Activated B cell treated with CpG ODN at 0.5 μM for 24 hours (primary cell): ENCODE measurements around the gene ADAMTSL1. TPM values are rescaled to one million over a fixed set of nuclear protein-coding genes. Genes with fewer than 3 reads are reported as not detected.

Source experiments
- ATAC-seq: fragments of 200-7000 bp; cut with Tn5 transposase; one replicate; pipeline ENCODE4 v1.10.0; 2021; ENCODE audit warnings: low read depth, mild to moderate bottlenecking, moderate library complexity
- CTCF ChIA-PET: fragments of 350-600 bp; sonication (Branson Sonifier 250); formaldehyde crosslinking; loops from one replicate; lab custom pipeline; 2021; ENCODE audit warnings: antibody characterized with exemption; lab: Charles Lee
- POLR2A ChIA-PET: fragments of 350-600 bp; sonication (Branson Sonifier 250); formaldehyde crosslinking; loops from one replicate; lab custom pipeline; 2021; ENCODE audit warnings: antibody characterized with exemption; lab: Charles Lee
- DNase-seq: peaks from one replicate; pipeline ENCODE4 v3.0.0; 2022
- H3K27ac Mint-ChIP-seq: one replicate; pipeline ENCODE4 v1.8.0; 2020; ENCODE audit warnings: mixed read lengths
- H3K27me3 Mint-ChIP-seq: one replicate; pipeline ENCODE4 v1.8.0; 2021; ENCODE audit warnings: mixed read lengths
- H3K36me3 Mint-ChIP-seq: one replicate; pipeline ENCODE4 v1.8.0; 2021; ENCODE audit warnings: low read depth, mixed read lengths
- H3K4me1 Mint-ChIP-seq: one replicate; pipeline ENCODE4 v1.8.0; 2021; ENCODE audit warnings: mixed read lengths
- H3K4me3 Mint-ChIP-seq: one replicate; pipeline ENCODE4 v1.8.0; 2020; ENCODE audit warnings: mild to moderate bottlenecking, mixed read lengths
- H3K9me3 Mint-ChIP-seq: one replicate; pipeline ENCODE4 v1.8.0; 2020; ENCODE audit warnings: mixed read lengths
- intact Hi-C: fragments of 100-400 bp; cut with micrococcal nuclease; formaldehyde crosslinking; loops from one replicate; pipeline ENCODE4 v1.15.1; 2024
- total RNA-seq: library from RNA; stranded (reverse); gene quantifications from 2 replicates; pipeline ENCODE4 v1.2.3, GENCODE V29; 2022
- TF ChIP-seq, protein P1 (sequence below): fragments of 200-600 bp; IDR thresholded peaks from one replicate; pipeline ENCODE4 v1.8.0; 2022; ENCODE audit warnings: antibody characterized with exemption, mild to moderate bottlenecking

ADAMTSL1 gene
- total RNA-seq, 1 donor from 2014 or later = not detected

DNA sequence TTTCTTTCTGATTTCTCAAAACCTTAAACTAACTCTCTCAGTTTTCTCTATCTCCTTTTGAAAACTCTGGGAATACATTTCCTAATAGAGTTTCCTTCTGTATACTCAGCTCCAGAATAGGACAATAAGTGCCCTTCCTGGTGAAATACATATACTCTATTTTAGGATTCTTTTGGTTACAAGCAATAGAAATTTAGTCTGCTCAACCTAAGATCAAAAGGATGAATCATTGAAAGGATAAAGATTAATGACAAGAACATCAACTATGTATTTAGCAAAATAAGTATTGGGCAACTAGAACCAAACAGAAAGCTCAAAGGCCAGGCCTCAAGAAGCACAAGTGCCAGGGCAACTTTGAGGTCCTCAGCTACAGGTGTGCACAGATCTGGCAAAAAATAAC is 127.1 kb downstream of the ADAMTSL1 start:
- Mint-ChIP-seq H3K9me3 (no peaks in the 10 kb centered on the region), H3K4me1 (no peaks in the 10 kb centered on the region), H3K27me3 (no peaks in the 10 kb centered on the region), H3K4me3 (no peak overlapping the region), H3K36me3 (no peaks in the 10 kb centered on the region), H3K27ac (no peak overlapping the region)
- DNase-seq (no peak), ATAC-seq (no peak)
- intact Hi-C loops = no loop called here
- TF ChIP-seq, protein P1, sequence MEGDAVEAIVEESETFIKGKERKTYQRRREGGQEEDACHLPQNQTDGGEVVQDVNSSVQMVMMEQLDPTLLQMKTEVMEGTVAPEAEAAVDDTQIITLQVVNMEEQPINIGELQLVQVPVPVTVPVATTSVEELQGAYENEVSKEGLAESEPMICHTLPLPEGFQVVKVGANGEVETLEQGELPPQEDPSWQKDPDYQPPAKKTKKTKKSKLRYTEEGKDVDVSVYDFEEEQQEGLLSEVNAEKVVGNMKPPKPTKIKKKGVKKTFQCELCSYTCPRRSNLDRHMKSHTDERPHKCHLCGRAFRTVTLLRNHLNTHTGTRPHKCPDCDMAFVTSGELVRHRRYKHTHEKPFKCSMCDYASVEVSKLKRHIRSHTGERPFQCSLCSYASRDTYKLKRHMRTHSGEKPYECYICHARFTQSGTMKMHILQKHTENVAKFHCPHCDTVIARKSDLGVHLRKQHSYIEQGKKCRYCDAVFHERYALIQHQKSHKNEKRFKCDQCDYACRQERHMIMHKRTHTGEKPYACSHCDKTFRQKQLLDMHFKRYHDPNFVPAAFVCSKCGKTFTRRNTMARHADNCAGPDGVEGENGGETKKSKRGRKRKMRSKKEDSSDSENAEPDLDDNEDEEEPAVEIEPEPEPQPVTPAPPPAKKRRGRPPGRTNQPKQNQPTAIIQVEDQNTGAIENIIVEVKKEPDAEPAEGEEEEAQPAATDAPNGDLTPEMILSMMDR = no peak
- ChIA-PET POLR2A (no interaction called here), CTCF (no interaction called here)

DNA sequence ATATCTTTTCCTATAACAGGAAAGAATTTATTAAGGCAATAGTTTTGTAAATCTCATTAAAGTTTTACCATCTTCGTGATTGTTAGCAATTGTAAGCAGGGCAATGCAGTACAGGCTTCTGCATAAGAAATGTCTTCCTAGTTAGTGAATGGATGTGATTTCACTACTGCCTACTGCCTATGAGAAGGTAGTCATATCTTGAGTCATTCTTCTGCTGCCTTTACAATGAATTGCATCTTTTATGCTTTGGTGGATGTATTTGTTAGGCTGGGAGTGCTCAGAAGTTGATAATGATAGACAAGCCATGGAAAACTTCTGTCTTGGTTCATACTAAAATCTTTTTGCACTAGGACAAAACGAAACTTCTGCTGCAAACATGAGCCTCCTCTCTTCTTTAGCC is 128.0 kb downstream of the ADAMTSL1 start:
- Mint-ChIP-seq H3K9me3 (no peaks in the 10 kb centered on the region), H3K36me3 (no peaks in the 10 kb centered on the region), H3K4me1 (no peaks in the 10 kb centered on the region), H3K27me3 (no peaks in the 10 kb centered on the region), H3K27ac (no peak overlapping the region), H3K4me3 (no peak overlapping the region)
- intact Hi-C loops = no loop called here
- POLR2A ChIA-PET = no interaction called here
- TF ChIP-seq, protein P1 = no peak
- CTCF ChIA-PET = no interaction called here
- ATAC-seq (no peak), DNase-seq (no peak)

DNA sequence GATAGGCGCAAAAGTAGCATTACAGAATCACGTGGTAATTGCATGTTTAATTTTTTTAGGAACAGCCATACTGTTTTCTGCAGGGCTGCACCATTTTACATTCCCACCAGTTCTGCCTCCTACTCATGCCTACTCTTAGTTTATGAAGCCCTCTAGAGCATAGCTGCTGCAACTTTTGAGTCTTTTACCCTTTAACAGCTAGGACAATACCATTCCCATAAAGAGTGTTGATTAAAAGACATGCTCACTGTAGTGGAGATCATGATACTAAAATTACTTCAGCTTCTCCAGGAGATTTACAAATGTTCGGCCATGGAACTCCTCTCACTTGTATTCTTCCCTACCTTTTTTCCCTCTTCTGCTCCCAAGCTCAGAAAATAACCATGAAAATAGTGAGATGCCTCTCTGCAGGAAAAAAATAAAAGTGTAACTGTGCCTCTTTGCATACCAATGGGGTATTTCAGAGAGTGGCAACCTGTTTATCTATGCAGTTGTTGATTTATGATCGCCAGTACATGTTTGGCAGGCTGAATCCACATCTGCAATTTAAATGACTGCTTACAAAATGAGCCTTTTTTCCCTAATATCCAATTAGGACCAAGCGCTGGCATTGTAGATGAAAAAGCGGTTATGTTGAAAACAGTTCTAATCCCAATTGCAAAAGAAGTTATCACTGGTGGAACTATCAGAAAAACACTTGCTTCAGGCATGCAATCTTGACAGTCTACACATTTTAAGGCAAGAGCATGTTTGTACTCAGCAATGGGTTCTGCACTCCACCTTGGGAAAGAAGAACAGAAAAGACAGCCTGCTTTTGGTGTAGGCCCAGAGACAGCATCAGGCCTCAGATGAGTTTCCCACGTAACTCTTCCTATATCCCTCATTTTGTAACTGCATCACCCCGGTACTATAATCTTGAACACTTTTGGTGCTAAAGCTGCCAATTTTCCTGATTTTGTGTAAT is 131.1 kb downstream of the ADAMTSL1 start:
- TF ChIP-seq, protein P1 = no peak
- ChIA-PET CTCF (no interaction called here), POLR2A (no interaction called here)
- no peaks in the 10 kb centered on the region for H3K9me3 Mint-ChIP-seq
- no peaks in the 10 kb centered on the region for H3K36me3 Mint-ChIP-seq
- H3K27ac Mint-ChIP-seq = no peak overlapping the region
- ATAC-seq = no peak
- no peaks in the 10 kb centered on the region for H3K4me1 Mint-ChIP-seq
- H3K4me3 Mint-ChIP-seq = no peak overlapping the region
- intact Hi-C loops = no loop called here
- no peak for DNase-seq
- no peaks in the 10 kb centered on the region for H3K27me3 Mint-ChIP-seq

DNA sequence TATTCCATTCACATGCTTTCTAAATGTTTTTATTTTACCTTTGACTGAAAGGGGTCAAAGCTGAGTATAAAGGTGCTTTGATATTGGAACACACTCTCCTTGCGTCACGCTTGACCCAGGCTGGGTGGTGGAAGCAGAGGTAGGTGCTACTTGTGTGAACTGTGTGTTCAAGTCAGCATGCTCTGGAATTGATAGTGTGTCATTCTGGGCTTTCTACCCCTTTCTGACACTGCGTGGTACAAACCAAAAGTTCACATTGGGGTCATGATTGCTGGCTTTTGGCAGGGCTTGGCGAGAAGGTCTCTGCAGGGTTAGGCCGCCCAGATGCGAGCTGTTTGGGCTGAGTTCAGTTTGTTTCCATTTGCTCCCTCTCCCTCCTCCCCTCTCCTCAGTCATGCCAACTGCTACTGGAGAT is 131.8 kb downstream of the ADAMTSL1 start:
- CTCF ChIA-PET = no interaction called here

DNA sequence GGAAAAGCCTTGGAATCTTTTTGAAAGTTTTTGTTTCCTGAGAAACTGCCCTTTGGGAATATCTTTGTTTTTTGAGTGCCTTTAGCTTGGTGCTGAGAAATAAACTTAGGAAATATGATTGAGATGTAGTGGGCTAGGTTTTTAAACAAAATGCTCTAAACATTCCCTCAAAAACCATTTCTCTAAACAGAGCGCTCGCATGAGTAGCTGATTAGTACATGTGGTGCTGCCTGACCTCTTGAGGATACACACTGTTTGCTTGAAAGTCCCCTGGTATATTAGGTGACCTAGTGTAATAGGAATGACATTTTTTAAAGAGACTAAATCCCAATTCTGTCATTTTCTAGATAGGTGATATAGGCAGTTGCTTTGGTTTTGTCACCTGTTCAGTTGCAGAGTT is 132.3 kb downstream of the ADAMTSL1 start:
- ATAC-seq (no peak), DNase-seq (no peak)
- H3K9me3 Mint-ChIP-seq = no peaks in the 10 kb centered on the region
- no peaks in the 10 kb centered on the region for H3K4me1 Mint-ChIP-seq
- intact Hi-C loops = no loop called here
- H3K4me3 Mint-ChIP-seq = no peak overlapping the region
- H3K27me3 Mint-ChIP-seq = no peaks in the 10 kb centered on the region
- CTCF ChIA-PET = no interaction called here
- H3K27ac Mint-ChIP-seq = no peak overlapping the region
- TF ChIP-seq, protein P1 = no peak
- no peaks in the 10 kb centered on the region for H3K36me3 Mint-ChIP-seq
- POLR2A ChIA-PET = no interaction called here

More for the DNA sequence above, 131.8 kb downstream of the ADAMTSL1 start:
- no peaks in the 10 kb centered on the region for H3K36me3 Mint-ChIP-seq
- H3K4me3 Mint-ChIP-seq = no peak overlapping the region
- H3K27ac Mint-ChIP-seq = no peak overlapping the region
- H3K27me3 Mint-ChIP-seq = no peaks in the 10 kb centered on the region
- H3K4me1 Mint-ChIP-seq = no peaks in the 10 kb centered on the region
- intact Hi-C loops = no loop called here
- DNase-seq (no peak), ATAC-seq (no peak)
- POLR2A ChIA-PET = no interaction called here
- TF ChIP-seq, protein P1 = no peak
- no peaks in the 10 kb centered on the region for H3K9me3 Mint-ChIP-seq
